GM12873 (cell line): Measurements from ENCODE around the gene C2CD3.

ENCODE experiments used
- CTCF ChIP-seq: IDR thresholded peaks from 2 replicates; pipeline ENCODE4 v1.5.1; 2012; ENCODE audit warnings: low read depth, mild to moderate bottlenecking, moderate library complexity, low read length, control low read depth; ENCODE audit not compliant: insufficient read depth; ENCODE audit errors: missing control alignments

C2CD3 gene

GRCh38 chr11:74070723-74071492 lies 99.9 kb downstream of the C2CD3 start:
- TF ChIP-seq CTCF, result no peak

GRCh38 chr11:74069146-74070046 lies 101.4 kb downstream of the C2CD3 start:
- no peak for TF ChIP-seq CTCF

- no peak for TF ChIP-seq CTCF
Measured at GRCh38 chr11:74057249-74058151, 113.3 kb downstream of the C2CD3 start.

GRCh38 chr11:74055938-74056337 lies 114.9 kb downstream of the C2CD3 start:
- no peak for TF ChIP-seq CTCF

GRCh38 chr11:74050465-74050864 lies 120.3 kb downstream of the C2CD3 start:
- TF ChIP-seq CTCF, result no peak

- no peak for TF ChIP-seq CTCF
Measured at GRCh38 chr11:74048993-74049392, 121.8 kb downstream of the C2CD3 start.
